GM23338 (cell line): ENCODE results near the gene MAP3K4.

Experiments used
- CREB1 ChIP-seq: fragments of 250-450 bp; sonication (Bioruptor Pico); IDR thresholded peaks from 2 replicates; pipeline ENCODE4 v1.5.0; 2020; ENCODE audit warnings: low read depth, mild to moderate bottlenecking, moderate library complexity
- CTCF ChIP-seq, 2 experiments: fragments of 200-600 bp in 1 of 2; sonication (generic) in 1 of 2; conservative IDR thresholded peaks; 2 replicates each; pipeline versions ENCODE4 v1.5.1 to v1.6.1; 2016 to 2017; ENCODE audit warnings: antibody characterized with exemption in 2 of 2, low read depth in 2 of 2, mild to moderate bottlenecking in 2 of 2, moderate library complexity in 1 of 2
- EZH2 ChIP-seq: fragments of 200-600 bp; sonication (generic); IDR thresholded peaks from one replicate; pipeline ENCODE4 v1.8.0; 2017; ENCODE audit warnings: antibody characterized with exemption, mild to moderate bottlenecking, low read depth; ENCODE audit not compliant: unreplicated experiment
- EZH2phosphoT487 ChIP-seq: fragments of 200-600 bp; sonication (generic); IDR thresholded peaks from one replicate; pipeline ENCODE4 v1.8.1; 2018; ENCODE audit warnings: antibody characterized with exemption; ENCODE audit not compliant: unreplicated experiment
- POLR2AphosphoS5 ChIP-seq: IDR thresholded peaks from 2 replicates; pipeline ENCODE4 v1.6.1; 2016; ENCODE audit warnings: antibody characterized with exemption, low read depth
- REST ChIP-seq: IDR thresholded peaks from one replicate; pipeline ENCODE4 v1.6.1; 2018; ENCODE audit warnings: antibody characterized with exemption; ENCODE audit not compliant: unreplicated experiment
- ZNF331 ChIP-seq: fragments of 250-450 bp; sonication (Bioruptor Pico); IDR thresholded peaks from 2 replicates; pipeline ENCODE4 v1.5.0; 2020; ENCODE audit warnings: low read depth, mild to moderate bottlenecking, moderate library complexity

- TF ChIP-seq ZNF331 (CRISPR knock-in tag) (no peak), CTCF (conservative IDR thresholded peaks at IDR 0.05; ENCODE audit: low read depth in 2 of 2) (no peak), POLR2AphosphoS5 (no peak), EZH2 (no peak), CREB1 (CRISPR knock-in tag) (no peak), REST (no peak), EZH2phosphoT487 (no peak)
These were observed 16.4 kb upstream of the MAP3K4 start for GRCh38 chr6:160975162-160975561.
